HEK293T (cell line): Measurements from ENCODE around the gene ERAP2.
"Not testable (repeated sequence)": the region's sequence is repeated elsewhere in the genome, so short reads cannot be mapped to it uniquely, and the experiment has no call there.

ENCODE experiments used
- CTCF ChIA-PET: fragments of 350-600 bp; formaldehyde crosslinking; extraction: SDS; loops from one replicate; lab custom pipeline; 2021; ENCODE audit warnings: antibody characterized with exemption, inconsistent platforms; lab: Yijun Ruan, JAX
- POLR2A ChIA-PET: fragments of 350-600 bp; formaldehyde crosslinking; extraction: SDS; loops from one replicate; lab custom pipeline; 2020; ENCODE audit warnings: antibody characterized with exemption, inconsistent platforms; lab: Yijun Ruan, JAX
- DNase-seq: peaks from one replicate; pipeline ENCODE4 v3.0.0; 2012; ENCODE audit warnings: mixed read lengths; ENCODE audit errors: extremely low spot score
- ARNT ChIP-seq: fragments of 450-650 bp; IDR thresholded peaks from 2 replicates; pipeline ENCODE4 v1.6.1; 2017; ENCODE audit warnings: mild to moderate bottlenecking
- BHLHE40 ChIP-seq: fragments of 450-650 bp; IDR thresholded peaks from 2 replicates; pipeline ENCODE4 v1.6.1; 2016; ENCODE audit warnings: mild to moderate bottlenecking, moderate library complexity, borderline replicate concordance
- CTBP1 ChIP-seq: fragments of 450-650 bp; IDR thresholded peaks from 2 replicates; pipeline ENCODE4 v1.6.1; 2016; ENCODE audit warnings: borderline replicate concordance
- ELF4 ChIP-seq: fragments of 450-650 bp; IDR thresholded peaks from 2 replicates; pipeline ENCODE4 v1.6.1; 2017; ENCODE audit warnings: antibody characterized with exemption
- FOXA1 ChIP-seq: fragments of 450-650 bp; IDR thresholded peaks from 2 replicates; pipeline ENCODE4 v1.6.1; 2016; ENCODE audit warnings: mild to moderate bottlenecking
- FOXK2 ChIP-seq: fragments of 450-650 bp; IDR thresholded peaks from 2 replicates; pipeline ENCODE4 v1.6.1; 2016; ENCODE audit warnings: mild to moderate bottlenecking
- FOXM1 ChIP-seq: fragments of 450-650 bp; IDR thresholded peaks from 2 replicates; pipeline ENCODE4 v1.6.1; 2017; ENCODE audit warnings: mild to moderate bottlenecking, borderline replicate concordance
- HDGF ChIP-seq: fragments of 450-650 bp; IDR thresholded peaks from 2 replicates; pipeline ENCODE4 v1.6.1; 2017; ENCODE audit warnings: antibody characterized with exemption, borderline replicate concordance
- L3MBTL2 ChIP-seq: fragments of 450-650 bp; conservative IDR thresholded peaks from 2 replicates; pipeline ENCODE4 v1.6.1; 2016; ENCODE audit warnings: mild to moderate bottlenecking
- LEF1 ChIP-seq: fragments of 450-650 bp; IDR thresholded peaks from 2 replicates; pipeline ENCODE4 v1.6.1; 2017; ENCODE audit warnings: mild to moderate bottlenecking, borderline replicate concordance
- NFRKB ChIP-seq: fragments of 450-650 bp; IDR thresholded peaks from 2 replicates; pipeline ENCODE4 v1.6.1; 2016; ENCODE audit warnings: mild to moderate bottlenecking, moderate library complexity
- PKNOX1 ChIP-seq: fragments of 450-650 bp; IDR thresholded peaks from 2 replicates; pipeline ENCODE4 v1.6.1; 2016
- SP1 ChIP-seq: fragments of 450-650 bp; IDR thresholded peaks from 2 replicates; pipeline ENCODE4 v1.6.1; 2017
- SUZ12 ChIP-seq: fragments of 450-650 bp; IDR thresholded peaks from 2 replicates; pipeline ENCODE4 v1.6.1; 2016; ENCODE audit warnings: mild to moderate bottlenecking
- TARDBP ChIP-seq: fragments of 450-650 bp; IDR thresholded peaks from 2 replicates; pipeline ENCODE4 v1.6.1; 2016
- ZNF384 ChIP-seq: fragments of 450-650 bp; IDR thresholded peaks from 2 replicates; pipeline ENCODE4 v1.6.1; 2016

ERAP2 gene

DNA sequence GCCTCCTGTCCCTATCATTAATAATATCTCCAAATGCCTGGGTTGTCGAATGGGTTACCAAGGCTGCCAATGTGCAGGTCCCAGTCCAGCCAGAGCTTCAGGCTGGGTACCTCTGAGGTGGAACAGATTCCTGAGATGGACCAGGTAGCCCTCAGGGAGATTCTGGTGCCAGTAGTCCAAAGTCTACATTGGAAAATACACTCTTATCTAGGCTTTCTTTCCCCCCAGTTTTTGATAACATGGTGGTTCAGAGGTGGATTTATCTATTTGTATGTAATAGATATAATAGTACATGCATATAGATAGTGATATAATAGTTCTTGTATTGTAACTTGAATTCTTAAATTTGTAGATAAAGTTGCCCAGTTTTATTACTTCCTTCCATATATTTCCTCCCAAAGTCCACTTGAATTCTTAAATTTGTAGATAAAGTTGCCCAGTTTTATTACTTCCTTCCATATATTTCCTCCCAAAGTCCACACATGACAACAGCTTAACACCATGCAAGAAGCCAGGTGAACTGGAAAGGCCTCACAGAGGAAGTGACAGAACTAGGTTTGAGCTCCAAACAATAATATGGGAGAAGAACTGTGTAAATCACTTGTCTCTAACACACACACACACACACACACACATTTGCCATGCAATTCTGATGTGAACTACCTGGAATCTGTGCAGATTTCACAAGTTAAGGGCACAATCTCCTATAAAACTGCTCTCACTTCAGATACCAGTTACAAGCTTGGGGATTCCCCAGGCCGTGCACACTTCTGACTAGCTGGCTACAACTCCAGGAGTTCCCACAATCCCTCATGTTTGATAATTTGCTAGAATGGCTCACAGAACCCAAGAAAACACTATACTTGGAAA, 37.9 kb upstream of the ERAP2 start:
- no peak for TF ChIP-seq FOXK2
- TF ChIP-seq SUZ12, result no peak
- TF ChIP-seq FOXM1, result no peak
- TF ChIP-seq NFRKB, result no peak
- no peak for TF ChIP-seq CTBP1
- TF ChIP-seq ARNT, result no peak
- no peak for TF ChIP-seq ELF4
- no peak for TF ChIP-seq L3MBTL2
- no peak for TF ChIP-seq FOXA1
- no peak for TF ChIP-seq SP1
- TF ChIP-seq LEF1, result no peak
- TF ChIP-seq PKNOX1, result no peak
- TF ChIP-seq BHLHE40, result no peak
- TF ChIP-seq ZNF384, result no peak
- ChIA-PET POLR2A (interaction anchor here (2.4 kb wide), 1 partner anchor 30 kb away, joined by 5 read pairs; no protein-coding TSS in a partner anchor), CTCF (interaction anchor here (1.5 kb wide), 1 partner anchor 29 kb away, joined by 3 read pairs; no protein-coding TSS in a partner anchor)
- DNase-seq, result no peak

DNA sequence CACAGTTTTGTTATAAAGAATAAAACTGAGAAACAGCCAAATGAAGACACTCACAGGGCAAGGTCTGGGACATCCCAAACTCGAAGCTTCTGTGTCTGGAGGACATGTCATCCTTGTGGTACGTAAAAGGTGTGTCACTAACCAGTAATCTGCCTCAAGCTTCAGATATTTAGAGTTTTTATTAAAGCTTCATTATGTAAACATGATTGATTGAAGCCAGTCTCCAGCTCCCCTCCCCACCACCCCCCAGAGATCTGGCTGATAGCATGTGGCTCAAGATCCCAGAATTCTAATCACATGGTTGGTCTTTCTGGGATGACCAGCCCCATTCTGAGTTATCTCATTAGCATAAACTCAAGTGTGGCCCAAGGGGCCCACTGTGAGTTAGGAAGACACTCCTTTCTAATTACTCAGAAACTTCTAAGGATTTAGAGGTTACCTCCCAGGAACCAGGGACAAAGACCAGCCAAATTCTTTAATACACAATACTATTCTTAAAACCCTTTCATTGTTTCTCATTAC, 37.2 kb upstream of the ERAP2 start:
- CTCF ChIA-PET, result interaction anchor here (1.5 kb wide), 1 partner anchor 28 kb away, joined by 3 read pairs; no protein-coding TSS in a partner anchor

DNA sequence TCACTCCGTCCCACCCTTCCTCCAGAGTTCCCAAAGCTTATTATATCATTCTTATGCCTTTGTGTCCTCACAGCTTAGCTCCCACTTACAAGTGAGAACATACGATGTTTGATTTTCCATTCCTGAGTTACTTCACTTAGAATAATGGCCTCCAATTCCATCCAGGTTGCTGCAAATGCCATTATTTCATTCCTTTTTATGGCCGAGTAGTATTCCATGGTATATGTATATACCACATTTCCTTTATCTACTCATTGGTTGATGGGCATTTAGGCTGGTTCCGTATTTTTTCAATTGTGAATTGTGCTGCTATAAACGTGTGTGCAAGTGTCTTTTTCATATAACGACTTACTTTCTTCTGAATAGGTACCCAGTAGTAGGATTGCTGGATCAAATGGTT, 34.4 kb upstream of the ERAP2 start:
- POLR2A ChIA-PET, DNase-seq, CTCF ChIA-PET: not testable (repeated sequence)

More for the DNA sequence above, 37.2 kb upstream of the ERAP2 start:
- DNase-seq, result no peak
- POLR2A ChIA-PET, result interaction anchor here (2.4 kb wide), 1 partner anchor 31 kb away, joined by 5 read pairs; no protein-coding TSS in a partner anchor
- TF ChIP-seq HDGF (no peak), CTBP1 (no peak), PKNOX1 (no peak), L3MBTL2 (no peak), ZNF384 (no peak), LEF1 (no peak), ARNT (no peak), FOXK2 (no peak), BHLHE40 (no peak), FOXA1 (no peak), NFRKB (no peak)

GRCh38 chr5:96843140-96843539, 33.2 kb upstream of the ERAP2 start:
- ChIA-PET POLR2A (no interaction called here), CTCF (no interaction called here)
- TF ChIP-seq ARNT, result no peak
- TF ChIP-seq BHLHE40, result no peak
- TF ChIP-seq SUZ12, result no peak
- no peak for TF ChIP-seq FOXA1
- no peak for TF ChIP-seq FOXK2
- TF ChIP-seq TARDBP, result no peak
- no peak for TF ChIP-seq SP1
- TF ChIP-seq HDGF, result no peak
- TF ChIP-seq NFRKB, result no peak
- no peak for TF ChIP-seq L3MBTL2
- no peak for TF ChIP-seq CTBP1
- no peak for TF ChIP-seq PKNOX1
- no peak for TF ChIP-seq FOXM1
- no peak for TF ChIP-seq ELF4
- DNase-seq, result no peak

DNA sequence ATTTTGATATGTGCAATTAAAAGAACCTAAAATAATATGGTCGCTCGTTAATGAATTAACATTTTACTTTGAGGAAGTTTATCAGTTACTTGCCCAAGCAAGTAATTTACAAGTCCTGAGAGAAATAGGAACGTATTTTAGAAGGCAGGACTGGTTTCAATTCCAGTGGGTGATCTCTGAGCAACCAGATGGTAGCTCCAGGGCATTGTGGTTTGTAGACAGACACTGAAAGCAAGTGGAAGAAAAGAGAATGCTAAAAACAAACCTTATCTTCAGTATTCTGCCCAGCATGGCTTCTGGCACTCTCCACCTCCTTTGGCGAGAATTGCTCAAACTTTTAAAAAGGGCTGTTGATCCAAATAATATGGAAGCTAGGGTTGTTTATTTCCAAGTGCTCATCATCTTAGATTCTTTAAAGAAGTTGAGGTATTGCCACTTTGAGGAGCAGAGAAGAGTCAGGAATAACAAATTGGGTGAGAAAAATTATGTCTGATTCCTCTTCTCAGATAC, 31.8 kb upstream of the ERAP2 start:
- CTCF ChIA-PET, result no interaction called here
- POLR2A ChIA-PET, result no interaction called here
- TF ChIP-seq SP1, result no peak
- TF ChIP-seq SUZ12, result no peak
- TF ChIP-seq HDGF, result no peak
- TF ChIP-seq BHLHE40, result no peak
- no peak for TF ChIP-seq LEF1
- no peak for TF ChIP-seq TARDBP
- TF ChIP-seq ZNF384, result no peak
- no peak for TF ChIP-seq FOXA1
- no peak for TF ChIP-seq FOXM1
- no peak for TF ChIP-seq PKNOX1
- TF ChIP-seq CTBP1, result no peak
- TF ChIP-seq ELF4, result no peak
- TF ChIP-seq ARNT, result no peak
- TF ChIP-seq FOXK2, result no peak
- no peak for TF ChIP-seq NFRKB
- DNase-seq, result no peak
